Suprapubic skin (tissue), 4 donors: ENCODE data around the gene NRXN3. TPM values are rescaled to one million over a fixed set of nuclear protein-coding genes. Genes with fewer than 3 reads are reported as not detected.

Experiments
- DNase-seq, 2 donors: peaks; one replicate each; pipeline ENCODE4 v3.0.0-alpha.2; 2019; ENCODE audit warnings: low spot score in 2 of 2
- H3K27ac ChIP-seq: fragments of 200-600 bp; sonication (generic); one replicate; pipeline ENCODE4 v1.5.1; 2019
- H3K27me3 ChIP-seq: fragments of 200-600 bp; sonication (generic); one replicate; pipeline ENCODE4 v1.5.1; 2019
- H3K36me3 ChIP-seq: fragments of 200-600 bp; sonication (generic); one replicate; pipeline ENCODE4 v1.5.1; 2019
- H3K4me1 ChIP-seq: fragments of 200-600 bp; sonication (generic); one replicate; pipeline ENCODE4 v1.5.1; 2019
- H3K4me3 ChIP-seq: fragments of 200-600 bp; sonication (generic); one replicate; pipeline ENCODE4 v1.5.1; 2019; ENCODE audit warnings: mild to moderate bottlenecking
- H3K9me3 ChIP-seq: fragments of 200-600 bp; sonication (generic); one replicate; pipeline ENCODE4 v1.5.1; 2019
- CTCF ChIP-seq, 2 donors: fragments of 200-600 bp in 1 of 2; fragments of 450-650 bp in 1 of 2; sonication (generic) in 1 of 2; IDR thresholded peaks; one replicate each; pipeline ENCODE4 v1.5.1; 2016 to 2019; ENCODE audit warnings: antibody characterized with exemption in 2 of 2, mild to moderate bottlenecking in 1 of 2, moderate library complexity in 1 of 2
- EP300 ChIP-seq: sonication (generic); formaldehyde crosslinking; IDR thresholded peaks from one replicate; pipeline ENCODE4 v1.6.1; 2017; ENCODE audit warnings: antibody characterized with exemption
- POLR2A ChIP-seq, 2 donors: fragments of 450-650 bp; IDR thresholded peaks; one replicate each; pipeline ENCODE4 v1.6.1; 2017; ENCODE audit warnings: antibody characterized with exemption in 2 of 2, mild to moderate bottlenecking in 2 of 2, moderate library complexity in 2 of 2
- POLR2AphosphoS5 ChIP-seq, 3 donors: sonication (generic); formaldehyde crosslinking; IDR thresholded peaks; one replicate each; pipeline ENCODE4 v1.6.1; 2017; ENCODE audit warnings: antibody characterized with exemption in 3 of 3
- WGBS: methylation state at CpG from one replicate; pipeline ENCODE4 v1.1.5; 2018; 5-methylcytosine and 5-hydroxymethylcytosine counted together
- total RNA-seq, 4 donors: library from RNA; depleted of rRNA; stranded (reverse); fragments of >200 nt; gene quantifications; one replicate each; pipeline ENCODE4 v1.1.0, GENCODE V29; 2016

Gene NRXN3
- total RNA-seq, 4 donors from 2014 or later = 0.79 to 4.3 (median 3.3) TPM

- H3K4me1 ChIP-seq = no peaks in the 10 kb centered on the region
- no peak overlapping the region for H3K27ac ChIP-seq
- H3K4me3 ChIP-seq = no peak overlapping the region
- no peaks in the 10 kb centered on the region for H3K27me3 ChIP-seq
- WGBS = 73% methylated on average over 4 of the region's 4 CpGs
- DNase-seq = no peak
- no peaks in the 10 kb centered on the region for H3K9me3 ChIP-seq
- H3K36me3 ChIP-seq = no peaks in the 10 kb centered on the region
- TF ChIP-seq CTCF (IDR thresholded peaks at IDR 0.05) = no peak
These were observed 1326.5 kb downstream of the NRXN3 start for GRCh38 chr14:79496701-79497100.

- DNase-seq = no peak
- 40% methylated on average over 1 of the region's 1 CpG for WGBS
- Histone ChIP-seq H3K27ac (no peak overlapping the region), H3K4me3 (no peak overlapping the region), H3K36me3 (no peaks in the 10 kb centered on the region), H3K9me3 (no peaks in the 10 kb centered on the region), H3K27me3 (no peaks in the 10 kb centered on the region), H3K4me1 (no peaks in the 10 kb centered on the region)
- no peak for TF ChIP-seq CTCF (IDR thresholded peaks at IDR 0.05)
- no peak for TF ChIP-seq EP300
- TF ChIP-seq POLR2A (IDR thresholded peaks at IDR 0.05) = no peak
- TF ChIP-seq POLR2AphosphoS5 (IDR thresholded peaks at IDR 0.05) = no peak
These were observed 1330.3 kb downstream of the NRXN3 start for GRCh38 chr14:79500489-79500888.

- 50% methylated on average over 3 of the region's 3 CpGs for WGBS
- TF ChIP-seq POLR2A (IDR thresholded peaks at IDR 0.05) (no peak), POLR2AphosphoS5 (IDR thresholded peaks at IDR 0.05) (no peak), EP300 (no peak), CTCF (IDR thresholded peaks at IDR 0.05) (no peak)
- no peak overlapping the region for H3K4me3 ChIP-seq
These were observed 1332.1 kb downstream of the NRXN3 start for GRCh38 chr14:79502136-79502750.

GRCh38 chr14:79502751-79503148, 1332.6 kb downstream of the NRXN3 start:
- Histone ChIP-seq H3K4me1 (no peaks in the 10 kb centered on the region), H3K4me3 (no peak overlapping the region), H3K27me3 (no peaks in the 10 kb centered on the region), H3K36me3 (no peaks in the 10 kb centered on the region), H3K9me3 (no peaks in the 10 kb centered on the region), H3K27ac (no peak overlapping the region)
- TF ChIP-seq POLR2A (IDR thresholded peaks at IDR 0.05) (no peak), POLR2AphosphoS5 (IDR thresholded peaks at IDR 0.05) (no peak), EP300 (no peak), CTCF (IDR thresholded peaks at IDR 0.05) (no peak)
- 76% methylated on average over 1 of the region's 1 CpG for WGBS
- DNase-seq = no peak

More at GRCh38 chr14:79502136-79502750, 1332.1 kb downstream of the NRXN3 start:
- DNase-seq = no peak
- Histone ChIP-seq H3K4me1 (no peaks in the 10 kb centered on the region), H3K9me3 (no peaks in the 10 kb centered on the region), H3K27ac (no peak overlapping the region), H3K27me3 (no peaks in the 10 kb centered on the region), H3K36me3 (no peaks in the 10 kb centered on the region)

- Histone ChIP-seq H3K36me3 (no peaks in the 10 kb centered on the region), H3K4me3 (no peak overlapping the region), H3K9me3 (no peaks in the 10 kb centered on the region), H3K27ac (no peak overlapping the region), H3K27me3 (no peaks in the 10 kb centered on the region), H3K4me1 (no peaks in the 10 kb centered on the region)
- TF ChIP-seq EP300 = no peak
- DNase-seq = no peak
- 42% methylated on average over 3 of the region's 3 CpGs for WGBS
These were observed 1340.5 kb downstream of the NRXN3 start for GRCh38 chr14:79510659-79511058.

- no peaks in the 10 kb centered on the region for H3K27me3 ChIP-seq
- H3K27ac ChIP-seq = no peak overlapping the region
- no peaks in the 10 kb centered on the region for H3K36me3 ChIP-seq
- TF ChIP-seq CTCF (IDR thresholded peaks at IDR 0.05) = no peak
- TF ChIP-seq POLR2A (IDR thresholded peaks at IDR 0.05) = no peak
- TF ChIP-seq EP300 = no peak
- TF ChIP-seq POLR2AphosphoS5 (IDR thresholded peaks at IDR 0.05) = no peak
- 82% methylated on average over 3 of the region's 3 CpGs for WGBS
- no peaks in the 10 kb centered on the region for H3K9me3 ChIP-seq
- H3K4me1 ChIP-seq = no peaks in the 10 kb centered on the region
- H3K4me3 ChIP-seq = no peak overlapping the region
- no peak for DNase-seq
These were observed 1341.0 kb downstream of the NRXN3 start for GRCh38 chr14:79511146-79511545.
